Prostate gland (tissue), 2 donors: Measurements from ENCODE around the gene COPS2. TPM values are rescaled to one million over a fixed set of nuclear protein-coding genes. Genes with fewer than 3 reads are reported as not detected.

Experiments used
- DNase-seq: peaks from one replicate; pipeline ENCODE4 v3.0.0-alpha.2; 2019; ENCODE audit warnings: low spot score
- H3K27ac ChIP-seq, 2 donors: fragments of 200-600 bp; sonication (generic); 2 replicates each; pipeline ENCODE4 v1.5.1; 2017 to 2019
- H3K27me3 ChIP-seq: fragments of 200-600 bp; sonication (generic); replicated peaks from 2 replicates; pipeline ENCODE4 v1.5.1; 2019; ENCODE audit not compliant: insufficient read depth
- H3K36me3 ChIP-seq, 2 donors: fragments of 200-600 bp; sonication (generic); 1 replicate in 1 of 2; 2 replicates in 1 of 2; pipeline versions ENCODE4 v1.5.1 to v1.8.1; 2017 to 2019
- H3K4me1 ChIP-seq: fragments of 200-600 bp; sonication (generic); replicated peaks from 2 replicates; pipeline ENCODE4 v1.5.1; 2019
- H3K4me3 ChIP-seq, 2 donors: fragments of 200-600 bp; sonication (generic); 2 replicates each; pipeline ENCODE4 v1.5.1; 2017 to 2019
- H3K9me3 ChIP-seq: fragments of 200-600 bp; sonication (generic); 2 replicates; pipeline ENCODE4 v1.5.1; 2017
- POLR2A ChIP-seq: fragments of 450-650 bp; IDR thresholded peaks from one replicate; pipeline ENCODE4 v1.6.1; 2016; ENCODE audit warnings: antibody characterized with exemption, mild to moderate bottlenecking
- POLR2AphosphoS5 ChIP-seq: sonication (generic); formaldehyde crosslinking; IDR thresholded peaks from one replicate; pipeline ENCODE4 v1.6.1; 2017; ENCODE audit warnings: antibody characterized with exemption
- WGBS: methylation state at CpG from one replicate; pipeline ENCODE4 v1.1.5; 2018; 5-methylcytosine and 5-hydroxymethylcytosine counted together
- intact Hi-C: fragments of 100-400 bp; cut with DNase I; formaldehyde crosslinking; loops from one replicate; pipeline ENCODE4 v1.14.2; 2022
- total RNA-seq, 2 donors: library from RNA; depleted of rRNA; stranded (reverse); fragments of >200 nt; gene quantifications; one replicate each; pipeline ENCODE4 v1.1.0, GENCODE V29; 2016
- TF ChIP-seq, protein P1 (sequence below), 4 experiments: fragments of 200-600 bp in 2 of 4; fragments of 450-650 bp in 2 of 4; sonication (generic) in 2 of 4; IDR thresholded peaks; 1 replicate in 3 of 4; 2 replicates in 1 of 4; pipeline ENCODE4 v1.5.1; 2016 to 2019; ENCODE audit warnings: antibody characterized with exemption in 4 of 4, mild to moderate bottlenecking in 2 of 4, moderate library complexity in 2 of 4

The COPS2 gene
- total RNA-seq, 2 donors from 2014 or later = 36.3 to 65.3 TPM

DNA sequence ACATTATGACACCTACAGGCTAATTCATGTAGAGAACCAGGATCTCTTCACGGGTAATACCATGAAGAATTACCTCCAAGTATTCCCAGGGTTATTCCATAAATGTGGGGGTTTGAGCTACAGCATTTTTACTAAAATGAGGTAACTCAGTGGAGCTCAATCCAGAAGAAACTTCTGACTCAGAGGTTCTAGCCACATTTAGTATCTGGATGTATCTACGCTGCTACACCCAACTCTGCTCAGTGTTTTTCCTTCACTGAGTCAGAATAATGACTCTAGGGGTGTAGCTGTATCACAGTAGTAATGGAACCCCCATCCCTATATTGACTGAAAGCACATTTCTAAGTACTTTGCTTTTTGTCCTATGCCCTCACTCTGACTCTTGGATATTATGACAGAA is 52.4 kb downstream of the COPS2 start:
- WGBS = 98% methylated on average over 2 of the region's 2 CpGs
- DNase-seq = no peak
- TF ChIP-seq POLR2A (no peak), POLR2AphosphoS5 (no peak)
- TF ChIP-seq, protein P1, sequence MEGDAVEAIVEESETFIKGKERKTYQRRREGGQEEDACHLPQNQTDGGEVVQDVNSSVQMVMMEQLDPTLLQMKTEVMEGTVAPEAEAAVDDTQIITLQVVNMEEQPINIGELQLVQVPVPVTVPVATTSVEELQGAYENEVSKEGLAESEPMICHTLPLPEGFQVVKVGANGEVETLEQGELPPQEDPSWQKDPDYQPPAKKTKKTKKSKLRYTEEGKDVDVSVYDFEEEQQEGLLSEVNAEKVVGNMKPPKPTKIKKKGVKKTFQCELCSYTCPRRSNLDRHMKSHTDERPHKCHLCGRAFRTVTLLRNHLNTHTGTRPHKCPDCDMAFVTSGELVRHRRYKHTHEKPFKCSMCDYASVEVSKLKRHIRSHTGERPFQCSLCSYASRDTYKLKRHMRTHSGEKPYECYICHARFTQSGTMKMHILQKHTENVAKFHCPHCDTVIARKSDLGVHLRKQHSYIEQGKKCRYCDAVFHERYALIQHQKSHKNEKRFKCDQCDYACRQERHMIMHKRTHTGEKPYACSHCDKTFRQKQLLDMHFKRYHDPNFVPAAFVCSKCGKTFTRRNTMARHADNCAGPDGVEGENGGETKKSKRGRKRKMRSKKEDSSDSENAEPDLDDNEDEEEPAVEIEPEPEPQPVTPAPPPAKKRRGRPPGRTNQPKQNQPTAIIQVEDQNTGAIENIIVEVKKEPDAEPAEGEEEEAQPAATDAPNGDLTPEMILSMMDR (IDR thresholded peaks at IDR 0.05) = no peak
- no peaks in the 10 kb centered on the region for H3K36me3 ChIP-seq
- no peak overlapping the region for H3K27ac ChIP-seq
- no peak overlapping the region for H3K4me3 ChIP-seq
- no peaks in the 10 kb centered on the region for H3K9me3 ChIP-seq
- intact Hi-C loops = no loop called here
- H3K4me1 ChIP-seq = no peaks in the 10 kb centered on the region
- H3K27me3 ChIP-seq = no peaks in the 10 kb centered on the region

DNA sequence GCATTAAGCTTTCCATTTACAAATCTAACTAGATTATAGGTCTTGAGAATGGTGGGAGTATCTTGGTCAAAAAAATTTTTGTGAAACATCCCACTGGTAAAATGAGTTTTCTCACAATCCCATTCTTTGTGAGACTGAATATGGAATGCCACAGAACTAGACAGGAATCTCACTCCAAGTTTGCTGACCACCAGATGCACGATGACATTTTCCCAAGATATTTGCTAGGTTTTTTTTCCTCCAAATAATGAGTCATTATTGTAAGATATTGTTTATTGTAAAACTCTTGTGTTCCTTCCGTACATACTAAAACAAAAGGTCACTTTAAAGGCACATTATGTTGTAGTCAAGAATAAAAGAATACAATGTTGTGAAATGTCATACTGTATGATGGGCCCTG is 53.9 kb downstream of the COPS2 start:
- H3K27ac ChIP-seq = no peak overlapping the region
- intact Hi-C loops = no loop called here
- 61% methylated on average over 2 of the region's 2 CpGs for WGBS

DNA sequence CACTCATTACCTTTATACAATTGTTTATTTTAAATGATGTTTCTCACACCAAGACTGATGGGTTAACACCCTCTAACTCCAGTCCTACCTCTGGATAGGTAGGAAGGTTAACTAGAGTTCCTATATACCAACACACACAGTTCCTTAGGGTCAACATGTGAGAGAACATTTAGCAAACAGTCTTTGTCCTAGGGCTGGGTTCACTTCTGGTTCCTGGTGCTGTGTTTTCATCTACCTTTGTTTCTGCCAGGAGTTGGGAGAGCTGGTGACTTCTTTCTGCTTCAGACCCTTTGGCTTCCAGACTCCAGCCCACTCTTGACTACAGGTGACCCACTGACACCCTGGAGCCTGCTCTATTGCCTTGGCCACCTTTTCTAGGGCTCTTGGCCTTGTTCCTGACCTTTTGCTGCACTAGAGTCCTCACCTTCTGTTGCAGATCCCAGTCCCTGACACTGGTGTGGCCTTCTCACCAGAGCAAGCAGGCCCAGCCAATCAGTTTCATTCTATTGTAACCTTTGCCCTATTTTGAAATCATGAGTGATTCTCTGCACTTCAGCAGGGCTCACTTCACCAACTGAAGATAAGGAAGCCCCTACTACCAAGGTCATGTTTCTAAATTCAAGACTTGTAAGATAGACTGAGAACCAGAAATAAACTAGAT is 59.2 kb downstream of the COPS2 start:
- Histone ChIP-seq H3K4me3 (no peak overlapping the region), H3K9me3 (no peaks in the 10 kb centered on the region), H3K4me1 (no peaks in the 10 kb centered on the region), H3K36me3 (no peaks in the 10 kb centered on the region), H3K27me3 (no peaks in the 10 kb centered on the region), H3K27ac (no peak overlapping the region)
- intact Hi-C loops = no loop called here
- DNase-seq = no peak
- TF ChIP-seq POLR2A (no peak), POLR2AphosphoS5 (no peak)
- TF ChIP-seq, protein P1 (IDR thresholded peaks at IDR 0.05) = no peak

More for the DNA sequence above, 53.9 kb downstream of the COPS2 start:
- H3K4me3 ChIP-seq = no peak overlapping the region
- TF ChIP-seq POLR2A (no peak), POLR2AphosphoS5 (no peak)
- TF ChIP-seq, protein P1 (IDR thresholded peaks at IDR 0.05) = no peak
- no peaks in the 10 kb centered on the region for H3K9me3 ChIP-seq
- no peak for DNase-seq
- H3K4me1 ChIP-seq = no peaks in the 10 kb centered on the region
- no peaks in the 10 kb centered on the region for H3K27me3 ChIP-seq
- no peaks in the 10 kb centered on the region for H3K36me3 ChIP-seq

DNA sequence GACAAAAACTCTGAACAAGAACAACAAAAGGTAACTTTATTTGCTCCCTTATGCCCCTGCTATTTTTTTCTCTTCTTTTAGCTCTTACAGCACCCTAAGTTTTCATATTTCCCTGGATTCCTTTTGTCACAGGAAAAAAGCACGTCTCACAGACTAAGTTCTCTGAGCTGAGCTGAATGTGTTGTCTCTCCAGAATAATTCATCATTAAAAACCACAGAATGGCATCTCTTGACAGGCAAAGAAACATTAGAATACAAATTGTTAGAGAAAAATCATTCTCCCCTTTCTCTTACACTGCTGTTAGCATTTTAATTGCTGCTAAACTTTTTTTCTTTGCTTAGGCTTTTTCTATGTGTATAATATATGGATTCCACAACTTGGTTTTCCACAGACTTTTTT is 60.5 kb downstream of the COPS2 start:
- intact Hi-C loops = no loop called here
- Histone ChIP-seq H3K36me3 (no peaks in the 10 kb centered on the region), H3K4me1 (no peaks in the 10 kb centered on the region), H3K9me3 (no peaks in the 10 kb centered on the region), H3K27ac (no peak overlapping the region), H3K27me3 (no peaks in the 10 kb centered on the region), H3K4me3 (no peak overlapping the region)
- no peak for DNase-seq
- no peak for TF ChIP-seq POLR2A
- TF ChIP-seq, protein P1 (IDR thresholded peaks at IDR 0.05) = no peak
- no peak for TF ChIP-seq POLR2AphosphoS5
- 33% methylated on average over 1 of the region's 1 CpG for WGBS
